Natural killer cell (primary cell): ENCODE measurements around the gene USP28. TPM values are rescaled to one million over a fixed set of nuclear protein-coding genes. Genes with fewer than 3 reads are reported as not detected.
A peak's percentile ranks its signal among the peaks of the same experiment; 100 is the strongest.

Experiments
- ATAC-seq, 3 donors: fragments of 150-1000 bp in 2 of 3; fragments of 200-7000 bp in 1 of 3; cut with Tn5 transposase; 1 replicate in 1 of 3; 2 replicates in 2 of 3; pipeline ENCODE4 v1.10.0; 2021; ENCODE audit warnings: mild to moderate bottlenecking in 2 of 3, moderate library complexity in 2 of 3
- DNase-seq, 2 donors: peaks; one replicate each; pipeline versions ENCODE4 v3.0.0 to v3.0.0-alpha.2; 2013 to 2021; ENCODE audit warnings: mixed read lengths in 1 of 2
- H3K27ac ChIP-seq: one replicate; pipeline ENCODE4 v1.5.1; 2013; ENCODE audit warnings: mild to moderate bottlenecking, low read length
- H3K27me3 ChIP-seq: one replicate; pipeline ENCODE4 v1.6.1; 2013; ENCODE audit warnings: low read length; ENCODE audit not compliant: control insufficient read depth, insufficient read depth
- H3K36me3 ChIP-seq: one replicate; pipeline ENCODE4 v1.6.1; 2013; ENCODE audit warnings: low read length; ENCODE audit not compliant: control insufficient read depth, insufficient read depth
- H3K4me1 ChIP-seq: one replicate; pipeline ENCODE4 v1.6.1; 2013; ENCODE audit warnings: low read length; ENCODE audit not compliant: control insufficient read depth, insufficient read depth
- H3K4me3 ChIP-seq: one replicate; pipeline ENCODE4 v1.5.1; 2013; ENCODE audit warnings: low read length
- H3K9me3 ChIP-seq: one replicate; pipeline ENCODE4 v1.6.1; 2013; ENCODE audit warnings: low read length; ENCODE audit not compliant: control insufficient read depth, insufficient read depth
- H3K27ac Mint-ChIP-seq, 2 donors: one replicate each; pipeline ENCODE4 v1.8.0; 2022; ENCODE audit warnings: mild to moderate bottlenecking in 2 of 2, mixed read lengths in 2 of 2, moderate library complexity in 1 of 2
- H3K27me3 Mint-ChIP-seq, 2 donors: one replicate each; pipeline ENCODE4 v1.8.0; 2022; ENCODE audit warnings: low read depth in 2 of 2, mixed read lengths in 2 of 2
- H3K36me3 Mint-ChIP-seq: one replicate; pipeline ENCODE4 v1.8.0; 2022; ENCODE audit warnings: mixed read lengths
- H3K4me1 Mint-ChIP-seq, 2 donors: one replicate each; pipeline ENCODE4 v1.8.0; 2022; ENCODE audit warnings: mixed read lengths in 2 of 2
- H3K4me3 Mint-ChIP-seq: one replicate; pipeline ENCODE4 v1.8.0; 2022; ENCODE audit warnings: mild to moderate bottlenecking, moderate library complexity, mixed read lengths
- H3K9me3 Mint-ChIP-seq, 2 donors: one replicate each; pipeline ENCODE4 v1.8.0; 2022; ENCODE audit warnings: mixed read lengths in 2 of 2
- CTCF ChIP-seq: fragments of 200-600 bp; IDR thresholded peaks from one replicate; pipeline ENCODE4 v1.8.0; 2022; ENCODE audit warnings: antibody characterized with exemption
- WGBS: methylation state at CpG from one replicate; pipeline ENCODE4 v1.1.7; 2013; ENCODE audit warnings: missing lambda C conversion rate; ENCODE audit not compliant: insufficient coverage; 5-methylcytosine and 5-hydroxymethylcytosine counted together
- intact Hi-C: fragments of 100-400 bp; cut with micrococcal nuclease; formaldehyde crosslinking; loops from one replicate; pipeline ENCODE4 v1.14.2; 2022
- total RNA-seq, 4 donors: library from RNA; stranded (reverse); fragments of 120-200 nt in 1 of 4; gene quantifications; one replicate each; pipeline versions ENCODE4 v1.2.3 to v1.2.4, GENCODE V29; 2013 to 2022

Gene USP28
- total RNA-seq, 3 donors from 2014 or later (not counting 1 experiment from before 2014, with no cell fraction given) = 118 to 160 (median 132) TPM

GRCh38 chr11:113896156-113896879 lies 20.9 kb upstream of the USP28 start:
- H3K4me1 ChIP-seq = no peaks in the 10 kb centered on the region
- peaks cover 13 to 14% of the 10 kb centered on the region in 2 donors for H3K4me1 Mint-ChIP-seq
- H3K9me3 ChIP-seq = no peaks in the 10 kb centered on the region
- no peaks in the 10 kb centered on the region for H3K9me3 Mint-ChIP-seq
- no peaks in the 10 kb centered on the region for H3K36me3 Mint-ChIP-seq
- no peak overlapping the region for H3K4me3 Mint-ChIP-seq
- ATAC-seq = peak; percentile 73 to 80 (median 76)
- intact Hi-C loops = loop anchor here (1.0 kb wide), 1 partner anchor 365 kb away; no protein-coding TSS in a partner anchor
- H3K27ac ChIP-seq = no peak overlapping the region
- H3K27ac Mint-ChIP-seq = no peak overlapping the region
- peak; percentile 69 for TF ChIP-seq CTCF
- DNase-seq = peak in 1 of 2 donors; percentile 69
- 33% methylated on average over 10 of the region's 10 CpGs for WGBS
- peaks cover 0 to 2% of the 10 kb centered on the region in 2 donors for H3K27me3 Mint-ChIP-seq
- H3K4me3 ChIP-seq = no peak overlapping the region
- H3K27me3 ChIP-seq = no peaks in the 10 kb centered on the region
- H3K36me3 ChIP-seq = no peaks in the 10 kb centered on the region

GRCh38 chr11:113895367-113896155 lies 20.2 kb upstream of the USP28 start:
- H3K4me3 Mint-ChIP-seq = no peak overlapping the region
- no peaks in the 10 kb centered on the region for H3K36me3 Mint-ChIP-seq
- Histone ChIP-seq H3K9me3 (no peaks in the 10 kb centered on the region), H3K27ac (no peak overlapping the region), H3K36me3 (no peaks in the 10 kb centered on the region), H3K27me3 (no peaks in the 10 kb centered on the region), H3K4me3 (no peak overlapping the region), H3K4me1 (no peaks in the 10 kb centered on the region)
- DNase-seq (no peak), ATAC-seq (no peak)
- H3K27me3 Mint-ChIP-seq = peaks cover 0 to 1% of the 10 kb centered on the region in 2 donors
- peaks cover 13 to 14% of the 10 kb centered on the region in 2 donors for H3K4me1 Mint-ChIP-seq
- 84% methylated on average over 7 of the region's 10 CpGs for WGBS
- no peaks in the 10 kb centered on the region for H3K9me3 Mint-ChIP-seq
- TF ChIP-seq CTCF = no peak
- no peak overlapping the region for H3K27ac Mint-ChIP-seq
- intact Hi-C loops = loop anchor here (1.0 kb wide), 1 partner anchor 366 kb away; no protein-coding TSS in a partner anchor

- intact Hi-C loops = no loop called here
- 53% methylated on average over 8 of the region's 9 CpGs for WGBS
- Mint-ChIP-seq H3K4me1 (peaks cover 13 to 14% of the 10 kb centered on the region in 2 donors), H3K27me3 (no peaks in the 10 kb centered on the region), H3K4me3 (no peak overlapping the region), H3K27ac (no peak overlapping the region), H3K36me3 (no peaks in the 10 kb centered on the region), H3K9me3 (no peaks in the 10 kb centered on the region)
- no peaks in the 10 kb centered on the region for H3K27me3 ChIP-seq
- H3K27ac ChIP-seq = no peak overlapping the region
- H3K4me1 ChIP-seq = no peaks in the 10 kb centered on the region
- no peak overlapping the region for H3K4me3 ChIP-seq
- ATAC-seq = no peak
- DNase-seq = no peak
- H3K36me3 ChIP-seq = no peaks in the 10 kb centered on the region
- no peaks in the 10 kb centered on the region for H3K9me3 ChIP-seq
- no peak for TF ChIP-seq CTCF
Measured at GRCh38 chr11:113894421-113894996, 19.1 kb upstream of the USP28 start.
